ENCODE results near the gene TRIM58.

TRIM58 gene, protein sequence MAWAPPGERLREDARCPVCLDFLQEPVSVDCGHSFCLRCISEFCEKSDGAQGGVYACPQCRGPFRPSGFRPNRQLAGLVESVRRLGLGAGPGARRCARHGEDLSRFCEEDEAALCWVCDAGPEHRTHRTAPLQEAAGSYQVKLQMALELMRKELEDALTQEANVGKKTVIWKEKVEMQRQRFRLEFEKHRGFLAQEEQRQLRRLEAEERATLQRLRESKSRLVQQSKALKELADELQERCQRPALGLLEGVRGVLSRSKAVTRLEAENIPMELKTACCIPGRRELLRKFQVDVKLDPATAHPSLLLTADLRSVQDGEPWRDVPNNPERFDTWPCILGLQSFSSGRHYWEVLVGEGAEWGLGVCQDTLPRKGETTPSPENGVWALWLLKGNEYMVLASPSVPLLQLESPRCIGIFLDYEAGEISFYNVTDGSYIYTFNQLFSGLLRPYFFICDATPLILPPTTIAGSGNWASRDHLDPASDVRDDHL

DNA sequence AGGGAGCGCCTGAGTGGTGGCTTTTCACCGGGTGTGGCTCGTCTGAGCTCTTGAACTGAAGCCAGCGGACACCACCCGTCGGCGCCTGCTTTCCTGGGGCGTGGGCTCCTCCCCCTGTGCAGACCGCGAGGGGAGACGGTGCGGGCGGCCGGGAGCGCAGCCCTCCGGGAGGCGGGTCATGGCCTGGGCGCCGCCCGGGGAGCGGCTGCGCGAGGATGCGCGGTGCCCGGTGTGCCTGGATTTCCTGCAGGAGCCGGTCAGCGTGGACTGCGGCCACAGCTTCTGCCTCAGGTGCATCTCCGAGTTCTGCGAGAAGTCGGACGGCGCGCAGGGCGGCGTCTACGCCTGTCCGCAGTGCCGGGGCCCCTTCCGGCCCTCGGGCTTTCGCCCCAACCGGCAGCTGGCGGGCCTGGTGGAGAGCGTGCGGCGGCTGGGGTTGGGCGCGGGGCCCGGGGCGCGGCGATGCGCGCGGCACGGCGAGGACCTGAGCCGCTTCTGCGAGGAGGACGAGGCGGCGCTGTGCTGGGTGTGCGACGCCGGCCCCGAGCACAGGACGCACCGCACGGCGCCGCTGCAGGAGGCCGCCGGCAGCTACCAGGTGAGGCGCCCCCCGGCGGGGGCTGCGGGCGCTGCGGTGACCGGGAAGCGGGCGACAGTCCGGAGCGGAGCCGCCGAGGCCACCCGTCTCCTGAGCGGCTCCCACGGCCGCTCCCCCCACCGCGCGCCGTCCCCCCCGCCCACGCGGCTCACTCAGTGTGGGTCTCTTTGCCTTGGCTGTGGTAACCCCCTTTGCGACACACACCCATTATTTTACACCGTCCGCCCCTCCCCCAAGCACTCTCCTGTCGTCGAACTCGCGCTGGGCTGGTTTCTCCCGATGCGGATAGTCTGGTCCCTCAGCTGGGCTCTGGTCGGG is at the start of gene TRIM58:
TRIM58 (plus strand) TSS at position 119 of the 916 bp plus-strand sequence; CDS start at position 179, 60 bp downstream.
- no peak for DNase-seq (ENCODE audit: low spot score)

DNA sequence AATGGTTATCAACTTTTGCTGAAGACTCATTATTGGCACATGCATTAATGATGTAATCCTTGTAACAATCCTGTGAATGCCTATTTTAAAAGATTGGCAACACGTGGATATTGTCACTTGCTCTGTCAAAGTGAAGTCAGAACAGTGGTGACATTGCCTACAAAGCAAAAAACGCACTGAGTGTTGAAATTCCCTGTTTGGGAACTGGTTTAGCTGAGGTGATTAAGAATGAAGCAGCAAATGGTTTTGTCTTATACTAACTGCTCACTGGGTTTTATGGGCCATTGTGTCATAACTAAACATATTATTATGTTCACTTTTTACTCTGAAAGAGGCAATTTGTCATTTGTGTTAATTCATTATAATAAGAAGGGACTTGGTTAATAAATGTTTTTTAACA is 44.4 kb upstream of the TRIM58 start:
- DNase-seq (ENCODE audit: low spot score), result no peak

DNA sequence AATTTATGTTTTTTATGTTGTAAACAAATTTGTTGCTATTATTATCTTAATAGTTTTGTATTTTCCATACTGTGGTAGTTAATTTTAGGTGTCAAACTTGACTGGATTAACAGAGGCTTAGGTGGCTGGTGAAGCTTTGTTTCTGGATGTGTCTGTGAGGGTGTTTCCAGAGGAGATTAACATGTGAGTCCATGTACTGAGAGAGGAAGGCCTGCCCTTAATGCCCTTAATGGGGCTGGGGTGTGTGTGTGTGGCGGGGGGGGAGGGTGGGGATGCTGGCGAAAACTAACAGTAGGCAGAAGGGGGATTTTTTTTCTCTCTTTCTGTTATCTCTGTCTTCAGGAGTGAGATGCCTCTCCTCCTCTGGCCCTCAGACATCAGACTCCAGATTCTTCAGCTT is 34.9 kb upstream of the TRIM58 start:
- DNase-seq (ENCODE audit: low spot score), result no peak

DNA sequence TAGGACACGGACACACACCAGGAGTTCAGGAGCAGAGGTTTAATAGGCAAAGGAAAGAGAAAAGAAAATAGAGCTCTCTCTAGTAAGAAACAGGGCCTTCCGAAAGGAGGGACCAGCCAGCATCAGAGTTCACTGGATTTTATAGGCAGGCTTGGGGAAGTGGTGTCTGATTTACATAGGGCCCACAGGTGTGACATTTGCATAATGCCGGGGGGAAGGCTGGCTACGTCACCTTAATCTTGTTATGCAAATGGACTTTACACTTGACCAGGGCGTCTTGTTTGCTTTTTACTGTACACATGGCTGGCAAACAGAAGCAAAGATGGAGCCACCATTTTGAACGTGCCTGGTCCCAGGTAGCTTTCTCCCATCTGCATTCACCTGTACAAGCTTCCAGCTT is 33.0 kb upstream of the TRIM58 start, which contains the start of gene OR14A16:
OR14A16 (minus strand) TSS at position 97 of the 400 bp plus-strand sequence. CDS start 8,390 bp downstream, outside the sequence.
- no peak for DNase-seq (ENCODE audit: low spot score)

DNA sequence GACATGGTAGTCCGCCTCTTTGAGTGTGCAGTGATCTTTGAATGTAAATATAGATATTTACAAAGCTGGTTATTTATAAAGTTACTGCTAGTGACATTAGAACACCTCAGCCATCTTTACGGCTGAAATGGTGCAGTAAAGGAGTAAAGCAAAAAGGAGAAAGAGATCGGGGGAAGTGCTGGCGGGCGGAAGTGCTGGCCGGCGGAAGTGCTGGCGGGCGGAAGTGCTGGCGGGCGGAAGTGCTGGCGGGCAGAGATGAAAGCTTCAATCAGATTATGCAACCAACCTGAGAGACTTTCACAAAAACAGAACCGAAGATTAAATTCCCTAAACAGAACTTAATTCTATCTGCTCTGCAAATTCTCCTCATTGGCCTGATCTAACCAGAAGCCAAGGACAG is 31.6 kb upstream of the TRIM58 start:
- no peak for DNase-seq (ENCODE audit: low spot score)

DNA sequence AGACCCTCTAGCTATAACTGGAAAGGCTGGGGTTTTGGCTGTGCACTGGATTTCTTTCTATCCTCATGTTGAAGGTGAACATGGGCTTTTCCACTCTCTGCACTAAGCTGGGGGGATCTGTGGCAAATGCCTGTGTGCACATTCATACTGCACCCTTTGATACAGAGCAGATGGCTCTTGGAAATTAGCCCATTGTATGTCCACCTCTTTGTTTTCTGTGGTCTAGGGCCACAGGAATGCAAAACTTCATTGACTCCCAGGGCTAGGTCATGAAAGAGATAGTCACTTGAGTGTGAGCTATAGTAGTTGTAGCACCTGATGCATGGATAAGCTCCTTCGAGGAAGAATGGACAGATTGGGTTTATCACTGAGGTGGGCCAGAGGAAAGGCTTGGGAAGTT is 27.3 kb upstream of the TRIM58 start:
- DNase-seq (ENCODE audit: low spot score), result no peak

DNA sequence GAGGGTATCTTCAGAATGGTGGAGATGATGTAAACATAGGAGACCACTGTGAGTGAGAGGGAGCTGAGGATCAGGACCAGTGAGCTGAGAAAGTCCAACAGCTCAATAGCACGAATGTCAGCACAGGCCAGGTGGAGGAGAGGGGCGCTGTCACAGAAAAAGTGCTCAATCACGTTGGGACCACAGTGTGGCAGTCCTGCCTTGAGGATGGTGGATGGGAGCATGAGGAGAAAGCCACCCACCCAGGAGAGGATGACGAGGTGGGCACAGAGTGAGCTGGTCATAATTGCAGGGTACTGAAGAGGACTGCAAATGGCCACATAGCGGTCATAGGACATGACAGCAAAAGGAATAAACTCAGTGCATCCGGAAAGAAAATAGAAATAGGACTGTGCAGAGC is 23.4 kb upstream of the TRIM58 start:
- no peak for DNase-seq (ENCODE audit: low spot score)

DNA sequence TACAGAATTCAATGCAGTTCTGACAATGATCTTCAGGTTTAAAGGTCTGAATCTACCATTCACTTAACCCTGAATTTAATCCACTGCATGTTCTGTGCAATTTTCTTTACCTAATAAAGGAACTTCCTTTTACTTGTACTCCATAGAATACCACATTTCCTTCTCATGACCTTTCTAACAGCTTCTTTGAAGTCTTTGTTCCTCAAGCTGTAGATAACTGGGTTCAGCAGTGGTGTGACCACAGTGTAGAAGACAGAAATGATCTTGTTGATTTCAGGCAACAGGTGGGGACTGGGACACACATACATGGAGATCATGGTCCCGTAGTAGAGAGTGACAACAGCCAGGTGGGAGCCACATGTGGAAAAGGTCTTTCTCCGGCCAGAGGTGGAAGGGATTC is 16.2 kb upstream of the TRIM58 start:
- DNase-seq (ENCODE audit: low spot score), result no peak

DNA sequence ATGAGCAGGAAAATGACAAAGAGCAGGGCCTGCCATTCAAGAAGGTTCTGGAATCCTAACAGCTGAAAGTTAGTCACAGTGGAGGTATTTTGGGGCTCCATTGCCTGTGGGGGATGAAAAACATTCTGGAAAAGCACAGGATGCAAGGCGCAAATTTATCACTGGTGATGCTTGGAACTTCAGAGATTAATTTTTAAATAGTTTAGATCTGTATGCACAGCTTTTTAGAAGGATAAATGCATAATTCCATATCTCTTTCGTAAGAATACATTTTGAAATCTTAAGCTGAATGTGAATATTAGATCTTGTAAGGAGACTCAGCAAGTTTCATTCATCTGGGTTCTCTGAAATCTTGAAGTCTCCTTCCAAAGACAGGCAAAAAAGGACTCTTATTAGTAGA is 15.2 kb upstream of the TRIM58 start, which contains the start of gene OR11L1:
OR11L1 (minus strand) TSS at position 101 of the 400 bp plus-strand sequence; CDS start at position 101, 0 bp downstream.
- DNase-seq (ENCODE audit: low spot score), result no peak

DNA sequence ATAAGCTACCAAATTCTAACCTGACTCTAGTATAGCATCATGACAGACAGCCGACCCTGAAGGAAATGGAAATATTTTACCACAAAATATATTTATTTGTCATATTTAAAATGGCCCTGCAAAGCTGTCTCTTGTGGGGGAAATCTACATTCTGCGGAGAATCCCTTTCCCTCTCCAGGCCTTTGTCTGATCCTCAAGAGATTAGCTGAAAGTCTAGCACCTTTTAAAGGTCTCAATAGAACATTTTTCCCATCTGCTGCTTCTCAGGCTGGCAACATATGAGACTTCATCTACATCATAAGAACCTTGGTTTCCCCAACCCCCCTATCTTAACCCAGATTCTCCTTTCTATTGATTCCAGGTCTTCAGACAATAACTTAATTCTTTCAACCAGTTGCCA is 13.6 kb upstream of the TRIM58 start:
- no peak for DNase-seq (ENCODE audit: low spot score)

DNA sequence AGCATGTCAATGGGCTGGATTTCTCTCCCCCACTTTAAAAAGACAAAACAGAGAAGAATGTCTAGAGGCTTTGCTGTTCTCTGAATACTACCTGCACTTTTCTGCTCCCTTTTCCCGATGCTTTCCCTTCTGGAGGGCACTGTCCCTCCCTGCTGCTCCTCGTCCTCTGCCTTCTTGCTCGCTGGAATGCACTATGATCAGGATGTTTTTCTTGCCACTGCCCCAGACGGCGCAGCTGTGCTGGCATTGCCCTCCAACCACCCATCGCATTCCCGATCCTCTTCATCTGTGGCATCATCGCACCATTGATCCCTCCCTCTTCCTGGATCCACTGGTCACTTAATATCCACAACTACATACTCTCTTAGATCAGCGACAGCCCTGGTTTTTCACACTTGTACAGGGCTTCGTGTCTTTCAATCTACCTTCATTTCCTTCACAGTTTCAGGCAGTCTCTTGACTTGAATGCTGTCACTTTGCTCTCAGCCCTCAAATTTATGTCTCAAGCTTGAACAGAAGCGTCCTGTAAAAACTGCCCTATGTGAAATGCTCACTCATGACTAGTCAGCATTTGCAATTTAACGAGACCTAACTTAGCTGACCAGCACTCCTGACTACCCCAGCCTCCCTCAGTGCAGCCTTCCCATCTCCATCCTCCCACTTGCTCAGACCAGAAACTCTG is 11.8 kb upstream of the TRIM58 start:
- DNase-seq (ENCODE audit: low spot score), result no peak

DNA sequence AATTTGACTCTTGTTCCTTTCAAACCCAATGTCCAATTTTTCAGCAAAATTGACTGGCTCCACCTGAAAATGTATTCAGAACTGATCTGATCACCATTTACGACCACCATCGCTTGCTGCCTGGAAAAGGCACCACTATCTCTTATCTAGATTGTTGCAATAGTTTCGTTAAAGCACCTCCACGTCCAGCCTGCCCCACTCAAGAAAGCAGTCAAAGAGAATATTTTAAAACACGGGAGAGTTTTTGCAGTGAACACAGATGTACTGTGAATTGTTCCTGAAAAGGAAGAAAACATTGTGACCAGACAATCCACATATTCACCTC is 11.3 kb upstream of the TRIM58 start:
- DNase-seq (ENCODE audit: low spot score), result no peak

DNA sequence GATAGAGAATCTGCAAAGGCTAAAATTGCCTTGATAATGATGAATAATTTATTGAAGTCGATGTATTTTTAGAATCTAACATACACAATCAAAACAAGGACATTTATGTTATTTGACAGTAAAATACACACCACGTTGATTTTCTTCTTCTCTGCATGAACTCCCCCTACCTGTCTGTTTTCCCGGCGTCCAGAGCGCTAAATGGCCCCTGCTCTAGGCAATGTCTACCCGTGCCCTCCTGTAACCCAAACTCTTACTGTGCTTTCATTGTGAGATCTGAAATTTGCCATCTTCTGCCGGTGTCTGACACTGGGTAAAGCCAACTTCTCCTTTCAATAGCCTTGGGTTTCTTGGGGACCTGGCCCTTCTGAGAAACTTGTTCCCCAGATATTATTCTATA is 8.6 kb upstream of the TRIM58 start:
- no peak for DNase-seq (ENCODE audit: low spot score)

DNA sequence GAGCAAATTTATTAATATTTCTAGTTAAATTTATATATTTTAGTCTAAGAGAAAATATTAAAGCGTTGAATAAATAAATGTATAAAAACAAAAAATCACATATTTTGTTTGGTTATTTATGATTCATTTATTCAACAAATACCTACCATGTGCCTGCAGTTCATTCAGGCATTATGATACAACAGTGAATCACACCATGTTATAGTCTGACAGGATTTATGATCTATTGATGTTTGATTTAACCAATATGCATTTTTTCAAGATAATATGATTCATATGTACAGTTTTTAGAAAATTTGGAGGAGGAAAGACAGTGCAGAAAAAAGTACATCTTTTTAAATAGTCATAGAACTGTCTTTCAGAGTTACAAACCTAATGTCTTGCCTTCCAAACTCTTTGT is 7.4 kb upstream of the TRIM58 start:
- no peak for DNase-seq (ENCODE audit: low spot score)

DNA sequence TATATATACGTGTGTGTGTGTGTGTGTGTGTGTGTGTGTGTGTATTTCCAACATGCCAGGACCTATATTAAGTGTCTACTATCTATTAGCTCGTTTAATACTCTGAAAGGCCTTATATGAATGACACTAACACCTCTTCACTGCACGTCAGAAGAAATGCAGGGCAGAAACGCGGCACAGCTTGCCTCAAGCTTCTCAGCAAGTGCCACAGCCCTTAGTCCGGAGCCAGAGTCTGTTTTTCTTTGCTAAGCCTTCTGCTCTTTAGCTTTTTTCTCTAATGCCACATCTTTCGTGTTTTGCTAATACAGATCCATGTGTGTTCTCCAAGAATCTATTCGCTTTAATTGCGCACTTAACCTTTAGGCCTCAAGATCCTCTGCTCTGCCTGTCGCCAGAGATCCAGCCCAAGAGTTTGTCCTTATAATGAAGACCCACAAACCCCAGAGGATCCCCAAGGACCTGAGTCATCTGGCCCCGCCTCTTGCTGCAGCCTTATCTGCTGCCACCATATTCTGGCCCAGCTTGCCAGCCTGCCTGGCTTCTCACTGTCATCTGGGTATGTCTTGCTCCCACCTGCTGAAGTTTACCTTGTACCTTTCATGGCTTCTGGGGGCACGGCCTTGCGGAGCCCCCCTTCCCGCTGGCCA is 2.0 kb upstream of the TRIM58 start:
- DNase-seq (ENCODE audit: low spot score), result no peak

DNA sequence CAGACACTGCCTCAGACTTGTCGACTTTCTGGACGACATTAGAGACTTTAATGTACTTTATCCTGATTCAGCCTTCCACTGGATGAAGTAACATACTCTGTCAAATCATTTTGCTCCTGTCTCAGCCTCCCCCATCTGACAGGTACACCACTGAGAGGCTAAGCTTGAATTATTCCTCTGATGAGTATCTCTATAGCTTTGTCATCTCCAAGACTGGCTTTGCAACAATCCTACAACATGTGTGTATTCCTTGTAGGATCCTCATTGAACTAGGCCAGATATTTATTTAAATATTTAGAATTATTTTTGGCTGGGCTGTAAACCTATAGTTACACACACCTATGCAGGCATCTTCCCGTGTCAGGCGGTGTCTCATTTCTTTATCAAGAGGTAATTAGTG is 1.1 kb upstream of the TRIM58 start:
- DNase-seq (ENCODE audit: low spot score), result no peak

DNA sequence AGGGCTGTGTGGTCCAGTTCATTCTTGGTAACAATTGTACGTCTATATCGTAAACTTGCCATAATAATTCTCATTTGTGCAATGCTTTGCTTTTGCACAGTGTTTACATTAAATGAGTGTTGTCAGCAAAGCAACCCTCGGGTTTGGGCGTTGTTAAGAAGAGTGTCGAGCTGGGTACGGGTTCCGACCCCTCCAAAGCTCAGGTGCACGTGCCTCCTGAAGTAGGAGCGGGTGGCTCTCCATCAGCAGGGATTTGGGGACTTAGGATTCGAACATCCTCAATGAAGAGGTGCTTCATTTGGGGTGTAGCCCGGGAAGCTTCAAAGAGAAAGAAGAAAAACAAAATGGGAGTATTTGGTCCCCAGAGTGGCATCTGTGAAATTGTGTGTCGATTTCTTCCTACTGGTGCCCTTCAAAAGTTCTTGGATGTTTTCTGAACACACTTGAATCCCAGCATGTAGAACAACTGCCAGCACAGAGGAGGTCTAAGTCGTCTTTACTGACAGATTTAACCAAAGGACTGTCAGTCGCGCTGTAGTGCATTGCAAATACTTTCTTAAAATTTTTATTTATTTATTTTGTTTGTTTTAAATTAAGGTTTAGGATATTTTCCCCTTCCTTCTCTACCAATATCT is 1.1 kb downstream of the TRIM58 start:
- DNase-seq (ENCODE audit: low spot score), result no peak

DNA sequence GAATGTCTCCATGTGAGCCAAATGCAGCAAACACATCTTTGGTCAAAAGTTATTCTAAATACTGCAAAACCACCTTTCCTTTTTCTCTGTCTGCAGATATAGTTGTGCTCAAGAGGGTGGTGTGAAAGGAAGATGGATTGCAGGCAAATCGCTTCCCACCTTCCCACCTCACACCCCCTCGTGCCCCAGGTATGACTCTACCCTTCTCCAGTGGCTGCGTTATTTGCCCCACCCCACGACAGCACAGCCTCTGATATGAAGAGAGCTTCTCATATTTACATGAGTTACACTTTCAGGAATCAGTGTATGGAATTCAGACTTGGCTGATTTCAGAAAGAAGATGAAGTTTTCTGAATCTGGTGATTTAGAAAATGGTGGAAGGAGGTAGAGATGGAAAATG is 5.8 kb downstream of the TRIM58 start:
- DNase-seq (ENCODE audit: low spot score), result no peak

DNA sequence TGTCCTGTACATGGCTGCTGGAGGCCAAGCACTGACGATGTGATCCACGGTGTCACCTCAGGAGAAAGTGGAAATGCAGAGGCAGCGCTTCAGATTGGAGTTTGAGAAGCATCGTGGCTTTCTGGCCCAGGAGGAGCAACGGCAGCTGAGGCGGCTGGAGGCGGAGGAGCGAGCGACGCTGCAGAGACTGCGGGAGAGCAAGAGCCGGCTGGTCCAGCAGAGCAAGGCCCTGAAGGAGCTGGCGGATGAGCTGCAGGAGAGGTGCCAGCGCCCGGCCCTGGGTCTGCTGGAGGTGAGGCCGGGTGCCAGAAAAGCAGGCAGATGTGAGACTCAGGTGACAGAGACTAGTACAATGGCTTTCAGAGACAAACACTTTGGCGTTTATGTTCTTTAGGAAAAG is 7.7 kb downstream of the TRIM58 start:
- DNase-seq (ENCODE audit: low spot score), result no peak

DNA sequence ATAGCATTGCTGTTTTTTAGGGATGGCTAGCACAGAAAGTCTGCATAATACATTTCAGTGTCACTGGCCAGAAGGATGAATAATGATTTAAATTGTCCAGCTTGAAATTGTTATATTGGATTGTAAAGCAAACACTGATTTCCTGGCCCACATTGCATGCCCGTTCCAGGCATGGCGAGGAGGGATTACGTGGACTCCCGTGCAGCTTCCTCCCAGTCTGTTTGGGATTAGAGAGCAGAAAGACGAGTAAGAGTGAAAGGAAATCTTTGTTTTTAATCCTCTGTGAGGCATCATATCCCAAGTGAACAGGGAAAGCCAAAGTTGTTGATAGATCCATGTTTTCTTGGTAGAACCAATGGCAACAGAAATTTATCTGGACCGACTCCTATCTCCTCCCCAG is 8.4 kb downstream of the TRIM58 start:
- no peak for DNase-seq (ENCODE audit: low spot score)

DNA sequence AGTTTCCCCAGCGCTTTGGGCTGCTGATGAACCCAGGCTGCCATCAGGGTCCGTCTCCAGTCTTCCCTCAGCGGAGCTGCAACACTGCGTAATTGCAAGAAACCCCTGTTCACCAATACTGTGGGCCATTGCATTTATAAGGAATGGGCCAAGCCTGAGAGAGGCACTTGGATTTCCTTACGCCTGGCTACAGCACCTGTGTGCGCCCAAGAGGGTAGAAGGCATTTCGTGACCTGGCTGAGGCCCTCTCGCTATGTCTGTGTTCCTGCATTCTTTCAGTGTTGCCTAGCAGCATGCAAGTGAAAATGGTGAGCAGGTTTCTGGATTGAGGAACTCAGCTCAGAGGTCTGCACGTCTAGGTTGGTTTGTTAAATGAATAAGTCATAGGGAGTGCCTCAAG is 26.4 kb downstream of the TRIM58 start:
- DNase-seq (ENCODE audit: low spot score), result no peak
